Sigmoid colon (tissue), 3 donors: Measurements from ENCODE around the gene CD84.

Experiments
- CTCF ChIP-seq, 4 experiments: fragments of 450-650 bp in 3 of 4; fragments of 200-600 bp in 1 of 4; IDR thresholded peaks; one replicate each; pipeline ENCODE4 v1.5.1; 2016 to 2019; ENCODE audit warnings: antibody characterized with exemption in 4 of 4, mild to moderate bottlenecking in 3 of 4, moderate library complexity in 2 of 4
- POLR2A ChIP-seq, 2 donors: fragments of 450-650 bp; IDR thresholded peaks; one replicate each; pipeline ENCODE4 v1.6.1; 2016; ENCODE audit warnings: antibody characterized with exemption in 2 of 2, mild to moderate bottlenecking in 2 of 2, moderate library complexity in 2 of 2

- TF ChIP-seq CTCF (IDR thresholded peaks at IDR 0.05) (no peak), POLR2A (IDR thresholded peaks at IDR 0.05) (no peak)
Observed at GRCh38 chr1:160620942-160621632, 41.8 kb upstream of the CD84 start.
